PFSK-1 (cell line): Measurements from ENCODE around the gene PTGES2.

Source experiments
- FOXP2 ChIP-seq: optimal IDR thresholded peaks from 2 replicates; pipeline ENCODE3; 2011; ENCODE audit warnings: borderline replicate concordance, control low read depth, inconsistent platforms; ENCODE audit not compliant: insufficient read depth; ENCODE audit errors: extremely low read length, extremely low read depth
- POLR2AphosphoS5 ChIP-seq: IDR thresholded peaks from 2 replicates; pipeline ENCODE4 v1.6.1; 2012; ENCODE audit warnings: low read depth, mild to moderate bottlenecking, control low read depth, low read length, moderate library complexity
- REST ChIP-seq, 2 experiments: IDR thresholded peaks; 2 replicates each; pipeline versions ENCODE4 v1.6.1 to v1.8.0; 2011 to 2012; ENCODE audit warnings: low read depth in 2 of 2, low read length in 2 of 2, control low read depth in 1 of 2, inconsistent platforms in 1 of 2, mild to moderate bottlenecking in 1 of 2, moderate library complexity in 1 of 2; ENCODE audit not compliant: insufficient read depth in 1 of 2
- SIN3A ChIP-seq: IDR thresholded peaks from 2 replicates; pipeline ENCODE4 v1.6.1; 2012; ENCODE audit warnings: mild to moderate bottlenecking, low read length, moderate library complexity, borderline replicate concordance; ENCODE audit not compliant: insufficient read depth
- TAF1 ChIP-seq: IDR thresholded peaks from 2 replicates; pipeline ENCODE4 v1.6.1; 2012; ENCODE audit warnings: low read length, control low read depth, borderline replicate concordance; ENCODE audit not compliant: insufficient read depth

Gene PTGES2

GRCh38 chr9:128102196-128102595, 25.3 kb downstream of the PTGES2 start:
- no peak for TF ChIP-seq TAF1
- no peak for TF ChIP-seq POLR2AphosphoS5
- TF ChIP-seq REST (IDR thresholded peaks at IDR 0.05; ENCODE audit: insufficient read depth in 1 of 2, low read depth in 2 of 2, low read length in 2 of 2), result no peak
- no peak for TF ChIP-seq SIN3A
- TF ChIP-seq FOXP2, result no peak

- TF ChIP-seq TAF1, result no peak
- TF ChIP-seq POLR2AphosphoS5, result no peak
- no peak for TF ChIP-seq FOXP2
- TF ChIP-seq REST (IDR thresholded peaks at IDR 0.05; ENCODE audit: insufficient read depth in 1 of 2, low read depth in 2 of 2, low read length in 2 of 2), result no peak
- no peak for TF ChIP-seq SIN3A
Observed at GRCh38 chr9:128101690-128102089, 25.8 kb downstream of the PTGES2 start.

GRCh38 chr9:128101231-128101661, 26.3 kb downstream of the PTGES2 start:
- TF ChIP-seq SIN3A (no peak), FOXP2 (no peak), POLR2AphosphoS5 (no peak), TAF1 (no peak), REST (IDR thresholded peaks at IDR 0.05; ENCODE audit: insufficient read depth in 1 of 2, low read depth in 2 of 2, low read length in 2 of 2) (no peak)

GRCh38 chr9:128100581-128100980, 26.9 kb downstream of the PTGES2 start:
- TF ChIP-seq FOXP2 (no peak), REST (IDR thresholded peaks at IDR 0.05; ENCODE audit: insufficient read depth in 1 of 2, low read depth in 2 of 2, low read length in 2 of 2) (no peak), POLR2AphosphoS5 (no peak), TAF1 (no peak), SIN3A (no peak)
